Islet precursor cell (in vitro differentiated cells): ENCODE data around the gene AKR1C4.
"Not testable (repeated sequence)": the region's sequence is repeated elsewhere in the genome, so short reads cannot be mapped to it uniquely, and the experiment has no call there.

Experiments
- DNase-seq: peaks from one replicate; pipeline ENCODE4 v3.0.0-alpha.2; 2018

Gene AKR1C4

GRCh38 chr10:5196702-5197113, at the start of gene AKR1C4:
Gene AKR1C4 (plus strand): TSS chr10:5196837. CDS start chr10:5196868, 31 bp downstream.
- DNase-seq: no peak

- no peak for DNase-seq
Observed at GRCh38 chr10:5146920-5147254, 49.8 kb upstream of the AKR1C4 start.

- DNase-seq: no peak
Observed at GRCh38 chr10:5147255-5147980, 49.2 kb upstream of the AKR1C4 start.

- DNase-seq: no peak
Observed at GRCh38 chr10:5147981-5148677, 48.5 kb upstream of the AKR1C4 start.

- DNase-seq: no peak
Observed at GRCh38 chr10:5148678-5149032, 48.0 kb upstream of the AKR1C4 start.

GRCh38 chr10:5151076-5151475, 45.6 kb upstream of the AKR1C4 start:
- DNase-seq: no peak

GRCh38 chr10:5155951-5156350, 40.7 kb upstream of the AKR1C4 start:
- DNase-seq: no peak

GRCh38 chr10:5157501-5157900, 39.1 kb upstream of the AKR1C4 start:
- DNase-seq: no peak

- DNase-seq: no peak
Observed at GRCh38 chr10:5159126-5159525, 37.5 kb upstream of the AKR1C4 start.

- DNase-seq: no peak
Observed at GRCh38 chr10:5163487-5163886, 33.1 kb upstream of the AKR1C4 start.

GRCh38 chr10:5165738-5166137, 30.9 kb upstream of the AKR1C4 start:
- DNase-seq: no peak

- DNase-seq: no peak
Observed at GRCh38 chr10:5168897-5169420, 27.7 kb upstream of the AKR1C4 start.

GRCh38 chr10:5175581-5175980, 21.1 kb upstream of the AKR1C4 start:
- DNase-seq: not testable (repeated sequence)

GRCh38 chr10:5180503-5180902, 16.1 kb upstream of the AKR1C4 start:
- DNase-seq: not testable (repeated sequence)

GRCh38 chr10:5183923-5184322, 12.7 kb upstream of the AKR1C4 start:
- no peak for DNase-seq

- DNase-seq: no peak
Observed at GRCh38 chr10:5184987-5185775, 11.5 kb upstream of the AKR1C4 start, which contains the start of gene AKR1C8. Gene AKR1C8 (minus strand): TSS chr10:5185150. CDS start chr10:5185104, 46 bp downstream.

- DNase-seq: no peak
Observed at GRCh38 chr10:5187867-5188266, 8.8 kb upstream of the AKR1C4 start.

GRCh38 chr10:5188358-5188757, 8.3 kb upstream of the AKR1C4 start:
- no peak for DNase-seq

GRCh38 chr10:5194431-5194830, 2.2 kb upstream of the AKR1C4 start:
- DNase-seq: no peak

- no peak for DNase-seq
Observed at GRCh38 chr10:5195727-5196374, 786 bp upstream of the AKR1C4 start.

GRCh38 chr10:5198386-5198785, 1.7 kb downstream of the AKR1C4 start:
- no peak for DNase-seq

GRCh38 chr10:5199398-5199797, 2.8 kb downstream of the AKR1C4 start:
- no peak for DNase-seq

GRCh38 chr10:5206799-5207198, 10.2 kb downstream of the AKR1C4 start:
- DNase-seq: no peak
